Hematopoietic multipotent progenitor cell treated with erythropoietin and hydrocortisone succinate and interleukin-3 and kit ligand, for 15 days (in vitro differentiated cells): ENCODE results near the gene WTIP.
"Not testable (repeated sequence)": the region's sequence is repeated elsewhere in the genome, so short reads cannot be mapped to it uniquely, and the experiment has no call there.

Experiments used
- DNase-seq: peaks from one replicate; pipeline ENCODE4 v3.0.0-alpha.2; 2015; ENCODE audit warnings: low spot score

Gene WTIP

DNA sequence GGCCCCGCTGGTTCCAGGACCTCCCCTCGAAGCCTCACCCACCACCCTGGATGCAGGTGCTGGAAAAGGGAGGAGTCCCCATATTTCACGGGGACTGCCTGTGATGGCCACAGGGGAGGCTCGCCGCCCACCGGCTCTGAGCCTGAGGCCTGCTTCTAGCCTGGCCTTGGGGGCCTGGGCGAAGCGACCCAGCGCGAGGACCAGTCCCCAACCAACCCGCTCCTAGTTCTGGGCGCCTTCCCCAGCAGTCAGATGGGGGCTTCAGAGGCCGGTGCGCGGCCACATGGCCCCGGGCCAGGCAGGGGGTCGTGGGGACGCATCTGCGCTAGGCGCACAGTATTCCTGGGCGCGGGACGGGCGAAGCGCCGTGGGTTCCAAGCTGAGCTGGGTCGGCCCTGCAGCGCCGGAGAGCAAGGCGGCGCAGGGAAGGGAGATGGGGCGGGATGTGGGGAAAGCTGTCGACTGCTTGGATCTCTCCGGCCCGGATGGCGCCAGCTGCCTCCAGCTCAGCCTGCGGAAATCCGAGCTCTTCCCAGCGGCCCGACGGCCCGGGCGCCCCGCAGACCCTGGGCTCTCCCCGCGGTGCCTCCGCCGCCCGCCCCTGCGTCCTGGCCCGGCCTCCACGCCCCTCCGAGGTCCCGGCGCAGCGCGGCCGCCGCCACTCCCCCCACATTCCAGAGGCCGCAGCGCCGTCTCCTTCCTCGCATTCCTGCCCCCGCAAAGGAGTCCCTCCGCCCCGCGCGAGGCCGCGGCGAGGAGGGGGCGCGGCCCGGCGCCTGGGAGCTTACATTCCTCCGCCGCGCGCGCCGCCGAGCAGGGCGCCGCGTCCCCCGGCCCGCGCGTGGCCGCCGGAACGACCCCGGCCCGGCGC, at the start of gene WTIP:
WTIP (plus strand) TSS at position 788 of the 871 bp plus-strand sequence. CDS start 217 bp downstream, outside the sequence.
- no peak for DNase-seq

DNA sequence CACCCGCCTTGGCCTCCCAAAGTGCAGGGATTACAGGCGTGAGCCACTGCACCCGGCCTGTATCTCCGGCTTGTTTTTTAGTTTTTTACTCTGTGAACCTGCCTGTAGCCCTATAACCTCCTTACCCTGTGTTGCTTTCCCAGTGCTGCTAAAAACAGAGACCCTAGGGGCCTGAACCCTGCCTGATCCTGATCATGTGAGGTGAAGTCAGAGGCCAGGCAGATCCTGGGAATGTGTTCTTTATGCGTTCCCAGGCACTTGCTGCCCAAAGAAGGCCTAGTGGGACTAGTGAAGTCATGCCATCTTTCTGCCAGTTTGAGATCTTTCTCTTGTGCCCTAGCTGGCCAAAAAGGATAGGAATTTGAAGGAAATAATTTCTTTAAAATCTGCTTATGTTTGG, 48.8 kb upstream of the WTIP start:
- no peak for DNase-seq

DNA sequence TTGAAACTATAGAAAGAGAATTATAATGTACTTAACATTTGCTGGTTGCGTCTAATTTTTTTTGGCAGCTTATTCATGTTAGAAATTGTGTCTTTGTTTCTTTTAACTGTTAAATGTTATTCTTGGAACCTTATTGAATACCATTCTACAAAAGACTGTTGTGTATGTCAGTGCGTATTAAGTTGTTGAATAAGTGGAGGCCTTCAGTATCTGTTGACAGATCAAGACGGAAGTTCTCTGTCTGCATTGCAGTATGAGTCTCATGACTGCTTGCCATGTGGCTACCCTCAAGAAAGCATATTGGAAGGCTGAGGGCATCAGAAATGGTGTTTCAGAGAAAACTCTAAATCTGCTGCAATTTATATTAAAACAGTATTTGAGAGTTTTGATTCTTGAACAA, 44.8 kb upstream of the WTIP start:
- no peak for DNase-seq

DNA sequence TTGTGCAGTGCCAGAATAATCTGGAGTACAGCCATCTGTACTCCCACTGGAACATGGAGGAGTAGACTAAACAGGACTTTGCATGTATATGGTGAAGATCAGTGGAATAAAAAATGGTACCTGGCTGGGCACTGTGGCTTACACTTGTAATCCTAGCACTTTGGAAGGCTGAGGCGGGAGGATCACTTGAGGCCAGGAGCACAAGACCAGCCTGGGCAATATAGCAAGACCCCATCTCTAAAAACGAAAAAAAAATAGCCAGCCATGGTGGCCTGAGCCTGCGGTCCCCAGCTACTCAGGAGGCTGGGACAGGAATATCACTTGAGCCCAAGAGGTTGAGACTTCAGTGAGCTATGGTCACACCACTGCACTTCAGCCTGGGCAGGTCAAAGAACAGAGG, 33.4 kb upstream of the WTIP start:
- no peak for DNase-seq

DNA sequence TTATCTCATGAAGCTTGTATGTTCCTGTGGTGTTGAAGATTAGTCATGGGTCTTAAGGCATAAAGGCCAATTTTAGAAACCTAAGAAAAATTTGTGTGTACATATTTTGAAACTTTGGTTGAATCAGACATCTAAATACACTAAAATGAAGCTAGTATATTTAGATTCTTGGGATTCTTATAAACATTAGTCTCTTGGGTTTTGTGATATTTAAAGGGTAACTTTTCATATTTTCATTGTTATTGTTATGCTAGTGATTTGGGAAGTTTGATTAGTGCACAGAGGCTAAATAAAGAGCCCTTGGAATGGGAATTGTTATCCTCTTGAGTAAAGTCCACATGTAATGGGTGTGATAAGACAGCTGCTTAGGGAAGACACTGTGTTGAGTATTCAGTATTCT, 28.8 kb upstream of the WTIP start:
- no peak for DNase-seq

DNA sequence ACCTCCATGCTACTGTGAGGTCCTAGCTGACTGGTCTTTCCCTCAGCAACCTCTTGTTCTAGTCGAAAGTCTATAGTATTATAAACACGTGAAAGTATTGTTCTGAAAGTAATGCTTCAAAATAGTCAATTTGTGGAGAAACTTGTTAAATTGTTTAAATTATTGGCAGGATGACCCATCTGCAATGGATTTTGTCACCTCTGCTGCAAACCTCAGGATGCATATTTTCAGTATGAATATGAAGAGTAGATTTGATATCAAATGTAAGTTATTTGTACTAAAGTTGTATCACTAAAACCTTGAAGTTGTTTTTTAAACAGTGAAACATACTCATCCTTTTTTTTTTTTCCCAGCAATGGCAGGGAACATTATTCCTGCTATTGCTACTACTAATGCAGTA, 27.5 kb upstream of the WTIP start:
- no peak for DNase-seq

DNA sequence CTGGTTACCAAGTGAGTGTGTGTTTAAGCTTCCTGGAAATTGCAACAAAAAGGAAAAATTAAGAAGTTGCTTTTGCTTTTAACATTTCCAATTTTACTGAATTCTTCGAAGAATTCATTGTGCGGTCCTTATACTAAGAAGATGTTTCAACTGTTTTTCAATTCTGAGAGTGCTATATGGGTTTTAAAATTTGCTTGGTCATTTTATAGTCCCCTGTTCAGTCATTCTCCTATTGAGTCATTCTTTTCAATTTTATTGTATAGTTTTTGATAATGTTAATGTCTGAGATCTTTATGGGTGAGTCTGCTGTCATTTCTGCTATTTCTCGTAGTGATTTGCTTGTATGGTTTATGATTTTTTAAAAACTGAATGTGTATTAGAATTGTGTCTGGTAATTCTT, 26.9 kb upstream of the WTIP start:
- DNase-seq: no peak

DNA sequence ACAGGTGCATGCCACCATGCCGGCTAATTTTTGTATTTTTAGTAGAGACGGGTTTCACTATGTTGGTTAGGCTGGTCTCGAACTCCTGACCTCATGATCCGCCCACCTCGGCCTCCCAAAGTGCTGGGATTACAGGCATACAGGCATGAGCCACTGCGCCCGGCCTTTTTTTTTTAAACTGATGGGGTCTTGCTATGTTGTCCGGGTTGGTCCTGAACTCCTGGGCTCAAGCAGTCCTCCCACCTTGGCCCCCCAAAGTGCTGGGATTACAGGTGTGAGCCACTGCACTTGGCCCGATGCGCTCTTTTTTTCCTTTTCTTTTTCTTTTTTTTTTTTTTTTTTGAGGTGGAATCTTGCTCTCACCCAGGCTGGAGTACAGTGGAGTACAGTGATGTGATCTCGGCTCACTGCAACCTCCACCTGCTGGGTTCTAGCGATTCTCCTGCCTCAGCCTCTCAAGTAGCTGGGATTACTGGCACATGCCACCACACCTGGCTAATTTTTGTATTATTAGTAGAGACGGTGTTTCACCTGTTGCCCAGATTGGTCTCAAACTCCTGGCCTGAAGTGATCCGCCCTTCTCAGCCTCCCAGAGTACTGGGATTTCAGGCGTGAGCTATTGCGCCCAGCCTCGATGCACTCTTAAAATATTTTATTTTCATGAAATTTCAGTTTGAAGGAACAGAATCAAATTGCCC, 25.6 kb upstream of the WTIP start:
- not testable (repeated sequence) for DNase-seq

DNA sequence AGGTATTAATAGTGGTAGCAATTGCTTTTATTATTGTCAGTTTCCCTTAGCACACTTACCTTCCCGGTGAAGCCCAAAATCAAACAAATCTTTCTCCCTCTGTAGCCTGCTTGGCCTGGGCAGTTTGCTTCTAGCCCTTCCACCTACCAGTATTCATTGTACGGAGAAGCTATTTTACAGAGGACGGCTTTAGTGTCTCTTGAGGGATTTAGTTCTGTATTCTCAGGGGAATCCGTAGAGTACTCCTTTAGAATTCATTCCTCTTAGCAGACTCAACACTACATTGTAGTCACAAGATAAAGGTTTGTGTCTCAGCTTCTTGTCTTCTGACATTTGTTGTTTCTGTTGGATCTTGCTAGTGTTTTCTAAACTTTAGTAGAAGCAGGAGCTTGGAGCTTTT, 24.1 kb upstream of the WTIP start:
- no peak for DNase-seq

DNA sequence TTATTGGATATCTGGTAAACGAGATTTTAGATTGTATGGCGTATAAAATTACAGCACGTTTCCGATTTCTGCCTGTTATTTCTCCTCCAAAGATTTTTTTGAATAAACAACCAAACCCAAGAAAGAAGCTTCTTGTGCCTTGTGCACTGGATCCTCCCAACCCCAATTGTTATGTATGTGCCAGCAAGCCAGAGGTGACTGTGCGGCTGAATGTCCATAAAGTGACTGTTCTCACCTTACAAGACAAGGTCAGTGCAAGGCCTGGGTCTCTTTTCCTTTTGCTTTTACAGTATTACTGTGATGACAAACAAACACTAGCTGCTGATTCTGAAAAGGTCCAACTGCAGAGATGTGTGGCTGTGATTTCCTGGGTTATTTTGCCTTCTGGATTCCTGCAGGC, 22.9 kb upstream of the WTIP start:
- no peak for DNase-seq

DNA sequence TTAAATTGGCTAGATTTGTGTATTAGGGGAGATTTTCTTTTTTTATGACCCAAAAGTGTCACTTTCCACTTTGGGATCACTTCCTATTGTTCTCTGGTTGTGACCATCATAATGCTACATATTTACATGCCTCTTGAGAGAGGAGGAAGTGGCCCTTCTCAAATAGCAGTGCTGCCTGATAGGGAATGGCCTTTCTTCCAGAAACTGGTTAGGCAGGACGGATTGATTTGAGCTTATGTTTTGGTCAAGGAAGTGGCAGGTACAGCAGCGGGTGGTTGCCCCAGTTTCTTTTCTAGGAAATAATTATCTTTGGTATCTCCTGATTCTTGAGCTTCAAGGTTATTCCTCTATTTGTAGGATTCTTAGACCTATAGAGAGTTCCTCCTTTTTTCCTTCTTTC, 21.9 kb upstream of the WTIP start:
- DNase-seq: no peak

DNA sequence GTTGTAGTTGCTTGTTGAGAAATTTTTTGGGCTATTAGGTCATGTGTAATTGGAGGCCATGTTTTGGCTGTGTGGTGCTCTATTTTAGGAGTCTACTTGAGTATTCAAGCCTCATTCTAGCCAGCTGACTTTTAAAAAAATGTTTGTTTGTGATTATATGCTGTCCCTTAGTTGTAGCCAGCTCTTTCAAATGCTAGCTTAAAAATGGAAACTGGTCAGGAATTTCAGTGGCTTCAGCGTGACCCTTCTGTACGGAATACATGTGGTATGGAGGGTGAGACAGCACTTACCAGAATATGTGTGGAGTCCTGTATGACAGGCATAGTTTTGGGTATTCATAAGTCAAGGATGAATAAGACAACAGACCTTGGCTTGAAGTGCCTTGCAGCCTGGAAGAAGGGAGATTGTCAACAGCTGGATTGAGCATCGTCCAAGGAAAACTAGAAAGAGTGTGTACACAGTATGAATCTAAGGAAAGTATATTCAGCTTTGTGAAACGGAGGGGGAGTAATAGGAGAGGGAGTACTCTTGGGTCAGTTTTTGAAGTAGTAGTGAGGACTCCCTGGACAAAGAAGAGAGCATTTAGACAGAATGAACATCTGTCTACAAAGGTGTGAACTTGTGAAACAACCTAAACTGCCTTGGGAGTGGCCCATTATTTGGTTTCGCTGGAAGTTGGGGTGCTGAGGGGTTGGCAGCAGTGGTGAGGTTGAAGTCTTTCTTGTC, 20.0 kb upstream of the WTIP start:
- no peak for DNase-seq

DNA sequence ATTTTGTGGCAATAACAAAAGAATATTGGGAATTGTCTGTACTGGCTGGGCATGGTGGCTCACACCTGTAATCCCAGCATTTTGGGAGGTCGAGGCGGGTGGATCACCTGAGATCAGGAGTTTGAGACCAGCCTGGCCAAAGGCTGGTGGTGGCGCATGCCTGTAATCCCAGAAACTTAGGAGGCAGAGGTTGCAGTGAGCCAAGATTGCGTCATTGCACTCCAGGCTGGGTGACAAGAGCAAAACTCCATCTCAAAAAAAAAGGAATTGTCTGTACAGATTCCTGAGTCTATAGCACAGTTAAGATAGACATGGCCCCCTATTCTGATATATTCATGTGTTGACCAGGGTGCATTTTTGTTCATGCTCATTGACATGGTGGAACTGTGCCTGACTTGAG, 16.8 kb upstream of the WTIP start:
- DNase-seq: not testable (repeated sequence)

DNA sequence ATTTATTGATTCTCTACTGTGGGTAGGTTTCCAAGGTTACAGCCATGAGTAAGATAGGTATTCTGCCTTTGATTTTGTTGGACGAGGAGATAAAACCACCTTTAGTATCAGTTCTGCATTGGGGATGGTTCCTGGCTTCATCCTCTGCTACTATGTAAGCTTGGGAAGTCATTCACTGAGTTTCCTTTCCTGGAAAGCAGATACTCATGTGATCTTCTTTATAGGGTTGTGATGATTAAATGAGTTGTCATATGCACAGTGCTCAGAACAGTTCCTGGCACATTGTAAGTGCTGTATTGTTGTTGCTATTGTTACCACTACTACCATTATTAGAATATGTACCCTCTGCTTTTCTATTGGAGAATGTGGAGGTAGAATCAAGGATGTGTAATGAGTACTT, 13.1 kb upstream of the WTIP start:
- DNase-seq: no peak

DNA sequence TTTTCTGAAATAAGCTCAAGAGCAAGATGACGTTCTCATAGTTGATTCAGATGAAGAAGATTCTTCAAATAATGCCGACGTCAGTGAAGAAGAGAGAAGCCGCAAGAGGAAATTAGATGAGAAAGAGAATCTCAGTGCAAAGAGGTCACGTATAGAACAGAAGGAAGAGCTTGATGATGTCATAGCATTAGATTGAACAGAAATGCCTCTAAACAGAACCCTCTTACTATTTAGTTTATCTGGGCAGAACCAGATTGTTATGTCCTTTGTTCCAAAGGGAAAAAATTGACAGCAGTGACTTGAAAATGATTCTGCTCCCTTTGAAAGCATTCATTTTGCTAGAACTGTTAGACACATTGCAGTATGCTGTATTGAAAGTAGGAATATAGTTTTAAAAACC, 12.5 kb upstream of the WTIP start:
- not testable (repeated sequence) for DNase-seq

DNA sequence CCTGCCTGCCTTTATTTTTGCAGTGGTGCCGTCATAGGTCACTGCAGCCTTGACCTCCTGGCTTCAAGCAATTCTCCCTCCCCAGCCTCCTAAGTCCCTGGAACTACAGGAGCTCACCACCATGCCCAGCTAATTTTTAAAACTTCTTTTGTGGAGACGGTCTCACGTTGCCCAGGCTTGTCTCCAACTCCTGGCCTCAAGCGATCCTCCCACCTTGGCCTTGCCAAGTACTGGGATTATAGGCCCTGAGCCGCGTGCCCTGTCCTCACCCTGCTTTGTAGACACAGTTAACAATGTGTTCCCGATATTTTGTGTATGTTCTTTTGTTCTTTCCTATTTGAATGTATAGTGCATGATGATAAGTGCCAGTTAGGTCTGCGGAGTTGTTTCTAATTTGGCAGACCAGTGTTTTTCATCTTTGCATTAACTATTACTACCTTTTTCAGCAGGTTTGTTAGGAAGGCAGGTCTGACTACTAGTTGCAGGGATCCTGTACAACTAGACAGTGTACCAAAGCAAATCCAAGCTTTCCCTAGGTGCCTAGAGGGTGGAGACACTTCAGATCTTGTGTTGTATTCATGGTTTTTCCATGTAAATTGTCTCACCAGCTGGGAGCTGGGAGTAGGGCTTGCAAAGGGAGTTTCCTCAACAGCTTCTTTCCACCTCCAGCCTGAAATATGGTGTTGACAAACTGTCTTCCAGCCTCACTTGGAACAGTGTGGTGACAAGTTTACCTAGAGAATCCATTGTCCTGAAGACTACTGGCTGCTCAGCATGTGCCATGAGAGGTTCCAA, 9.5 kb upstream of the WTIP start:
- DNase-seq: no peak

DNA sequence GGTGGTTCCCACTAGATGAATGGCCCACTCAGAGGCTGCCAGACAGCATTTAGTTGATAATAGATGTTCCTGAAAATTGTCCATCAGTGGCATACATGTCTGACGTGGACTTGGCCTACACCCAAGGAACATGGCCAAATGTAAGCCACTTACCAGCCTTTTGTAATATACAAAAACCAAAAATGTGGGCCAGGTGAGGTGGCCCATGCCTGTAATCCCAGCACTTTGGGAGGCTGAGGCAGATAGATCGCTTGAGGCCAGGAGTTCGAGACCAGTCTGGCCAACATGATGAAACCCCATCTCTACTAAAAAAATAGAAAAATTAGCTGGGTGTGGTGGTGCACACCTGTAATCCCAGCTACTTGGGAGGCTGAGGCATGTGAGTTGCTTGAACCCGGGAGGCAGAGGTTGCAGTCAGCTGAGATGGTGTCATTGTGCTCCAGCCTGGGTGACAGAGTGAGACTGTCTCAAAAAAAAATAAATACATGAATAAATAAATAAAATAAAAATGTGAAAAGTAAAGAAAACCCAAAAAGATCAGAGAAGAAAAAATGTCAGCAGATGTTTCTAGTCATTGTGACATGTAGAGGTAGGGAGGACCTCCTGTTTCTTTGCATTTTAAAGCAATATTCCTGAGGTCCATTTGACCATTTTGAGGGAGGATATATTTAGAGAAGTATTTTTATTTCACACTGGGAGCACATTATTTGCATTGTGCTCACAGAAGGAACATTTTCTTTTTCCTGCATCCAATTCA, 7.1 kb upstream of the WTIP start:
- no peak for DNase-seq

DNA sequence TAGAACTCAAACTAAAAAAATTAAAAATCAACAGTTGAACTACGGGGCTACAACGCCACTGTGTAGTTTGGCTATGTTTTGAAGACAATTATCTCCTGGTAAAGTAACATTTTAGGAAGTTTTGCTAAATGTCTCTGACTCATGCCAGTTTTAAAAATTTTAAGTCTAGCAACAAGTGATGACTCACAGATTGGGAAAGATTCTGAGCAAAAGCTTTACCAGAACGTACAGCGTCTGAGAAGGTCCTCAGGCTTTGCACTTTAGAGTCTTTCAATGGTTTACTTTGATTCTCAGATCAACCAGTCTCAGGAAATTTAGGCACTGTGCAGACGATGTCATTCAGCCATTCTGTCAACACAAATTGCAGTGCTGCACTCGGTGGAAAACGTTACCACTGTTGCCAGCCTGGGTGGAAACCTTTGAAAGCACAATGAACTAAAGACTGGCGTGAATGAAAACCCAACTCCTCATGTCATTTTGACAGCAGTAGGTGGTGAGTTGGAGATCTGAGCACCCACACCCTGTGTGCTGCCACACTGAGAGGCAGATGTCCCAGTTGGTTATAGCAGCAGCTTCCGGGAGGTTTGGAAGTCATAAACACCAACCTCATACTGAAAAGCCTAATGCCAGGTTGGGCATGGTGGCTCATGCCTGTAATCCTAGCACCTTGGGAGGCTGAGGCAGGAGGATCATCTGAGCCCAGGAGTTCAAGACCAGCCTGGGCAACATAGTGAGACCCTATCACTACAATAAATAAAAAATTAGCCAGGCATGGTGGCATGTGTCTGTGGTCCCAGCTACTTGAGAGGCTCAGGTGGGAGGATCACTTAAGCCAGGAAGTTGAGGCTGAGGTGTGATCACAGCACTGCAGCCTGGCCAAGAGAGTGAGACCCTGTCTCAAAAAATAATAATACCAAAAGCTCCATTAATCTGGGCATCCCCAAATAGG, 6.3 kb upstream of the WTIP start:
- DNase-seq: no peak

DNA sequence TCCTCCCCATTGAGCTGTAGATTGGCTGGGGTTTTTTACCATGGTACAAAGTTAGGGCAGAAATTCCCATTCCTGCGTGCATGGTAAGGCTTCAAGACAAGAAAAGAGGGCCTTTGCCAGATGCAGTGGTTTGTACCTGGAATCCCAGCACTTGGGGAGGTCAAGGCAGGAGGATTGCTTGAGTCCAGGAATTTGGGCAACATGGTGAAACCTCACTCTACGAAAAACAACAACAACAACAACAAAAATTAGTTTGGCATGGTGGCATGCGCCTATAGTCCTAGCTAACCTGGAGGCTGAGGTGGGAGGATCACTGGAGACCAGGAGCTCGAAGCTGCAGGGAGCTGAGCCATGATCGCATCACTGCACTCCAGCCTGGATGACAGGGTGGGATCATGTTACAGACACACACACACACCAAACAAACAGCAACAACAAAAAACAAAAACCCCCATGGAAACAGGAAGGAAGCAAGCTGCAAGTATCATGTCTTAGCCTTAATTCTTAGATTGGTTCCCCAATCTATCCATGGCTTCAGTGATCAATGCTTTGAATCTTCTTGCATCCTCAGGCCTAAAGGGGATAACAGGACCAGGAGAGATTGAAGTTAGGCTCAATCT, 5.5 kb upstream of the WTIP start:
- DNase-seq: no peak

DNA sequence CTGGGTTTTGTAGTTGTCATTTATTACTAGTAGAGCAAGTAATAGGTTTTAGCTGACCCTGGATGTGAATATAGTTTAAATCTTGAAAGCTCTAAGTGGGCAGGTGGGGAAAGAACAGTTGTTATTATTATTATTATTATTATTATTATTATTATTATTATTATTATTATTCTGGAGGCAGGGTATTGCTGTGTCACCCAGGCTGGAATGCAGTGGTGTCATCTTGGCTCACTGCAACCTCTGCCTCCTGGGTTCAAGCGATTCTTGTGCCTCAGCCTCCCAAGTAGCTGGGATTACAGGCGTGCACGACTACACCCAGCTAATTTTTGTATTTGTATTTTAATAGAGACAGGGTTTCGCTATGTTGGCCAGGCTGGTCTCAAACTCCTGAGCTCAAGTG, 3.1 kb upstream of the WTIP start:
- not testable (repeated sequence) for DNase-seq
